C4-2B (cell line): ENCODE measurements around the gene TMX4.

ENCODE experiments used
- ZFX ChIP-seq: fragments of 450-650 bp; IDR thresholded peaks from 2 replicates; pipeline ENCODE4 v1.6.1; 2017
- TF ChIP-seq, protein P1 (sequence below): fragments of 450-650 bp; conservative IDR thresholded peaks from 2 replicates; pipeline ENCODE4 v1.5.1; 2017; ENCODE audit warnings: mild to moderate bottlenecking

DNA sequence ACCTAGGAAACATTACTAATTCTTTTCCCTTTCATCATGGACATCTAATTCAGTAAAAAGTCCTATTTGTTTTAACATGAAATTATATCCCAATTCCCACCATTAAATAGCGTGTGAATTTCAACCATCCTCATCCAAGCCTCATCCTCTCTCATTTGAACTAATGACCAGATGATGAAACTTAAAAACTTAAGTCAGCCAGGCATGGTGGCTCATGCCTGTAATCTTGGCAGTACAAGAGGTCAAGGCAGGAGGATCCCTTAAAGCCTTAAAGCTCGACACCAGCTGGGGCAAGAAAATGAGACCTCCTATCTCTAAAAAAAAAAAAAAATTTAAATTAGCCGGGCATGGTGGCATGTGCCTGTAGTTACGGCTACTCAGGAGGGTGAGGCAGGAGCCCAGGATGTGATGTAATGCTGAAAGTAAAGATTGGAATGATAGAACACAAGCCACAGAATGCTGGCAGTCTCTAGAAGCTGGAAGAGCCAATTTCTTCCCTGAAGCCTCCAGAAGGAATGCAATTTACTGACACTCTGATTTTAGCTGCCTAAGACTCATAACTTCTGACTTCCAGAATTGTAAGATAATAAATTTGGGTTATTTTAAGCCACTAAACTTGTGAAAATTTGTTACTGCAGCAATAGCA is 52.2 kb downstream of the TMX4 start:
- TF ChIP-seq, protein P1, sequence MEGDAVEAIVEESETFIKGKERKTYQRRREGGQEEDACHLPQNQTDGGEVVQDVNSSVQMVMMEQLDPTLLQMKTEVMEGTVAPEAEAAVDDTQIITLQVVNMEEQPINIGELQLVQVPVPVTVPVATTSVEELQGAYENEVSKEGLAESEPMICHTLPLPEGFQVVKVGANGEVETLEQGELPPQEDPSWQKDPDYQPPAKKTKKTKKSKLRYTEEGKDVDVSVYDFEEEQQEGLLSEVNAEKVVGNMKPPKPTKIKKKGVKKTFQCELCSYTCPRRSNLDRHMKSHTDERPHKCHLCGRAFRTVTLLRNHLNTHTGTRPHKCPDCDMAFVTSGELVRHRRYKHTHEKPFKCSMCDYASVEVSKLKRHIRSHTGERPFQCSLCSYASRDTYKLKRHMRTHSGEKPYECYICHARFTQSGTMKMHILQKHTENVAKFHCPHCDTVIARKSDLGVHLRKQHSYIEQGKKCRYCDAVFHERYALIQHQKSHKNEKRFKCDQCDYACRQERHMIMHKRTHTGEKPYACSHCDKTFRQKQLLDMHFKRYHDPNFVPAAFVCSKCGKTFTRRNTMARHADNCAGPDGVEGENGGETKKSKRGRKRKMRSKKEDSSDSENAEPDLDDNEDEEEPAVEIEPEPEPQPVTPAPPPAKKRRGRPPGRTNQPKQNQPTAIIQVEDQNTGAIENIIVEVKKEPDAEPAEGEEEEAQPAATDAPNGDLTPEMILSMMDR = no peak
- no peak for TF ChIP-seq ZFX
